ENCODE measurements around the gene MYO7B. TPM values are rescaled to one million over a fixed set of nuclear protein-coding genes. Genes with fewer than 3 reads are reported as not detected.
A peak's percentile ranks its signal among the peaks of the same experiment; 100 is the strongest.

Gene MYO7B
- total RNA-seq, 1 donor from 2014 or later, result 0.44 TPM

DNA sequence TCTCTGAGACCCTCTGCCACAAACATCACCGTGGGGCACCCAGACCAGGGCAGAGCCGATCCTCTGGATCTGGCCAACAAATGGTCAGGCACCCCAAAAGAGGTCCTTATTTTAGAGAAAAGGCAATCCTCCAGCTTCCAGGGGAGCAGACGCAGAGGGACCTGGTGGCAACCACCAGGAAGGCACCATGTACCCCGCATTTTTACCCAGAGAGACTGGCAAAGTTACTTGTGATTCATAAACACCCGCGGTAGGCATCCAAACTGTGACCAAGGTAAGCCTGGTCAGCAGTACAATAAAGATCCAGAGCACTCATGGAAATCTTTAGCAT, 129.4 kb downstream of the MYO7B start:
- Histone ChIP-seq H3K9me3 (replicated peaks) (peaks cover 3% of the 10 kb centered on the region), H3K4me3 (peak overlapping the region; percentile 62), H3K4me1 (peaks cover 97% of the 10 kb centered on the region), H3K27me3 (ENCODE audit: low read depth) (peaks cover 7% of the 10 kb centered on the region), H3K27ac (replicated peaks) (peak overlapping the region; percentile 99), H3K36me3 (peaks cover 11% of the 10 kb centered on the region)
- no peak for DNase-seq
- intact Hi-C loops (cut with micrococcal nuclease), result no loop called here
- TF ChIP-seq, protein P1, sequence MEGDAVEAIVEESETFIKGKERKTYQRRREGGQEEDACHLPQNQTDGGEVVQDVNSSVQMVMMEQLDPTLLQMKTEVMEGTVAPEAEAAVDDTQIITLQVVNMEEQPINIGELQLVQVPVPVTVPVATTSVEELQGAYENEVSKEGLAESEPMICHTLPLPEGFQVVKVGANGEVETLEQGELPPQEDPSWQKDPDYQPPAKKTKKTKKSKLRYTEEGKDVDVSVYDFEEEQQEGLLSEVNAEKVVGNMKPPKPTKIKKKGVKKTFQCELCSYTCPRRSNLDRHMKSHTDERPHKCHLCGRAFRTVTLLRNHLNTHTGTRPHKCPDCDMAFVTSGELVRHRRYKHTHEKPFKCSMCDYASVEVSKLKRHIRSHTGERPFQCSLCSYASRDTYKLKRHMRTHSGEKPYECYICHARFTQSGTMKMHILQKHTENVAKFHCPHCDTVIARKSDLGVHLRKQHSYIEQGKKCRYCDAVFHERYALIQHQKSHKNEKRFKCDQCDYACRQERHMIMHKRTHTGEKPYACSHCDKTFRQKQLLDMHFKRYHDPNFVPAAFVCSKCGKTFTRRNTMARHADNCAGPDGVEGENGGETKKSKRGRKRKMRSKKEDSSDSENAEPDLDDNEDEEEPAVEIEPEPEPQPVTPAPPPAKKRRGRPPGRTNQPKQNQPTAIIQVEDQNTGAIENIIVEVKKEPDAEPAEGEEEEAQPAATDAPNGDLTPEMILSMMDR (IDR thresholded peaks at IDR 0.05; ENCODE audit: borderline replicate concordance), result no peak

DNA sequence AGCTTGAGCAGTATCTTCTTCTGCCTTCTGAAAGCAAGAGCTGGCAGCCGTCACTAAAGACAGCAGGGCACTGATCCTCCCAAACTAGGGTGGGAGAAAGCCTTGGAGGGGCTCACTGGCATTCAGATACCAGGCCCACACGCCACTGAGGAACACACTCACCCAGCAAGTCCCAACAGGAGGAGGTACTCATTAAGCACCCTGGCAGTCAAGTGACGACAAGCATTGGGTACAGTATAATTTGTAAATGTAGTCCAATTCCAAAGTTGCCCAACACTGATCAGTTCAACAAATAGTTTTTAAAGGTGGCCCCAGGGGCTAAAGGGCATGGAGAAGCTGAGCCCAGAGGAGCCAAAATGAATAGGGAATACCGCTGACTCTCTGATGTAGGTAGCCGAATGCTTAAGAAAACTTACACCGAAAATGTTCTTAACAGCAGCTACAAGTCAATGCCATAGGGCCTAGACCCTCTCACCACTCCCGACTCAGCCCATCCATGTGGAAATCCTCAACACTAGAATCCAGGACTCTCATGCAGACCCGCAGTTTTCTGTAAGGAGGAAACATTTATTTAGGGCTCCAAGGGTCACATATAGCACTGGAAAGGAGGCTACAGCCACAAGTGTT, 129.9 kb downstream of the MYO7B start:
- TF ChIP-seq, protein P1 (IDR thresholded peaks at IDR 0.05; ENCODE audit: borderline replicate concordance), result no peak
- peaks cover 15% of the 10 kb centered on the region for H3K36me3 ChIP-seq
- H3K27me3 ChIP-seq (ENCODE audit: low read depth), result peaks cover 7% of the 10 kb centered on the region
- peak overlapping the region; percentile 99 for H3K27ac ChIP-seq (replicated peaks)
- H3K4me1 ChIP-seq, result peaks cover 97% of the 10 kb centered on the region
- peak overlapping the region; percentile 62 for H3K4me3 ChIP-seq
- intact Hi-C loops (cut with micrococcal nuclease), result no loop called here
- DNase-seq, result no peak
- peaks cover 3% of the 10 kb centered on the region for H3K9me3 ChIP-seq (replicated peaks)

DNA sequence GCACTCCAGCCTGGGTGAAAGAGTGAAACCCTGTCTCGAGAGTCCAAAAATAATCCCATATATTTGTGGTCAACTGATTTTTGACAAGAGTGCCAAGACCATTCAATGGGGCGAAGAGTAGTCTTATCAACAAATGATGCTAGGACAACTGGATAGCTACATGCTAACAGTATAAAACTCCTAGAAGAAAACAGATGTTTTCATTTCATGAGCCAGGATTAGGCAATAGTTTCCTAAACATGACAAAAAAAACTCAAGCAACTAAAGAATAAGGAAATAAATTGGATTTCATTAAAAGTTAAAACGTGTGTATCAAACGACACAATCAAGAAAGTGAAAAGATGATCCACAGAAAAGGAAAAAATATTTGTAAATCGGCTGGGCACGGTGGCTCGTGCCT, 133.6 kb downstream of the MYO7B start:
- no peak for DNase-seq
- H3K27me3 ChIP-seq (ENCODE audit: low read depth), result peaks cover 2% of the 10 kb centered on the region
- H3K4me1 ChIP-seq, result peaks cover 97% of the 10 kb centered on the region
- TF ChIP-seq, protein P1 (IDR thresholded peaks at IDR 0.05; ENCODE audit: borderline replicate concordance), result no peak
- H3K4me3 ChIP-seq, result peak overlapping the region; percentile 17
- H3K27ac ChIP-seq (replicated peaks), result peak overlapping the region; percentile 99
- intact Hi-C loops (cut with micrococcal nuclease), result no loop called here
- H3K9me3 ChIP-seq (replicated peaks), result peaks cover 3% of the 10 kb centered on the region
- peaks cover 22% of the 10 kb centered on the region for H3K36me3 ChIP-seq

DNA sequence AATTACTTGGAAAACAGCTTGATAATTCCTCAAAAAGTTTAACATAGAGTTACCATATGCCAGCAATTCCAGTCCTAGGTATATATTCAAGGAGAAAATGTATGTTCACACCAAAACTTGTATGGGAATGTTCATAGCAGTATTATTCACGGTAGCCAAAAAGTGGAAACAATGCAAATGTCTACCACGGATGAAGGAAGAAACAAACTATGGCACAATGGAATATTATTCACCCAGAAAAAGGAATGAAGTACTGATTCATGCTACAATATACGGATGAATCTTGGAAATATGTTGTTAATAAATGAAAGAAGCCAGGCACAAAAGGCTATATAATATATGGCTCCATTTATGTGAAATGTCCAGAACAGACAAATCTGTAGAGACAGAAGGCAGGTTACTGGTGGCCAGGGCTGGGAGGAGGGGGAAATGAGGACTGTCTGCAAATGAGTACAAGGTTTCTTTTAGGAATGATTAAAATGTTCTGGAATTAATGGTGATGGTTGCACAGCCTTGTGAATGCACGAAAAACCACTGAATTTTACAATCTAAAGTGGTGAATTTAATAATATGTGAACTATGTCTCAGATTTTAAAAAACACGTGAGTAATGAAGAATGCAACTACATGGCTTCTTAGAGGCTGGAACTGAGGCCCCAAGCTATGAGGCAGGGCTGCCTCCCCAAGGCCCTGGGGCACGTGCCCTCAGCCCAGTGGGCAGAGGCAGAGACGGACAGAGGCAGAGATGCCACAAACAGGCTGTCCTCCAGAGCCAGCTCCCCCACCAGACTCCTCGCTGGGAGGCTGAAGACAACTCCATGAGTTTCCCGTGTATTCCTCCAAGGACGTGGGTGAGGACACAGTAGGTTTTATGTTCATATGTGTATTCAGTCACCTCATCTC, 134.8 kb downstream of the MYO7B start:
- H3K27ac ChIP-seq (replicated peaks), result peak overlapping the region; percentile 99
- DNase-seq, result no peak
- peak overlapping the region; percentile 94 for H3K4me3 ChIP-seq
- H3K36me3 ChIP-seq, result peaks cover 22% of the 10 kb centered on the region
- no peaks in the 10 kb centered on the region for H3K27me3 ChIP-seq (ENCODE audit: low read depth)
- H3K9me3 ChIP-seq (replicated peaks), result peaks cover 3% of the 10 kb centered on the region
- intact Hi-C loops (cut with micrococcal nuclease), result no loop called here
- H3K4me1 ChIP-seq, result peaks cover 95% of the 10 kb centered on the region
- TF ChIP-seq, protein P1 (IDR thresholded peaks at IDR 0.05; ENCODE audit: borderline replicate concordance), result no peak

DNA sequence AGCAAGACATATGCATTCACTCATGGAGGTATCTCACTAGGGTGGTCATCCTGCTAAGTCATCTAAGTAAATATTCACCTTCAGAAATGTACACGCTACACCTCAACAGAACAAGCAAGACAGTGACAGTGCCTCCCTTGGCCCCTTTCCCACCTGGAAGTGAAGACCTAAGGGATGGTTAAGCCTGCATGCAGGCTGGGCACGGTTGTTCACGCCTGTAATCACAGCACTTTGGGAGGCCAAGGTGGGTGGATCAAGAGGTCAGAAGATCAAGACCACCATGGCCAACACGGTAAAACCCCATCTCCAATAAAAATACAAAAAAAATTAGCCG, 135.4 kb downstream of the MYO7B start:
- peak overlapping the region; percentile 94 for H3K4me3 ChIP-seq

More for the DNA sequence above, 135.4 kb downstream of the MYO7B start:
- Histone ChIP-seq H3K27me3 (ENCODE audit: low read depth) (no peaks in the 10 kb centered on the region), H3K36me3 (peaks cover 22% of the 10 kb centered on the region), H3K27ac (replicated peaks) (peak overlapping the region; percentile 99), H3K4me1 (peaks cover 95% of the 10 kb centered on the region), H3K9me3 (replicated peaks) (peaks cover 3% of the 10 kb centered on the region)
- DNase-seq, result no peak
- intact Hi-C loops (cut with micrococcal nuclease), result no loop called here
- TF ChIP-seq, protein P1 (IDR thresholded peaks at IDR 0.05; ENCODE audit: borderline replicate concordance), result no peak
